Trophoblast cell (in vitro differentiated cells and primary cell): ENCODE results near the gene TPI1.

ENCODE experiments used
- DNase-seq, 2 donors: peaks; one replicate each; pipeline ENCODE4 v3.0.0-alpha.2; 2016
- H2AFZ ChIP-seq: 2 replicates; pipeline ENCODE4 v1.6.1; 2013; ENCODE audit warnings: low read length, moderate library complexity, mild to moderate bottlenecking; ENCODE audit not compliant: insufficient read depth, poor library complexity
- H2AK5ac ChIP-seq: 2 replicates; pipeline ENCODE4 v1.6.1; 2013; ENCODE audit warnings: mild to moderate bottlenecking, low read length
- H2BK120ac ChIP-seq: 2 replicates; pipeline ENCODE4 v1.6.1; 2013; ENCODE audit warnings: low read length, mild to moderate bottlenecking, moderate library complexity; ENCODE audit not compliant: insufficient read depth, poor library complexity
- H2BK12ac ChIP-seq: 2 replicates; pipeline ENCODE4 v1.6.1; 2013; ENCODE audit warnings: mild to moderate bottlenecking, low read length, moderate library complexity
- H2BK5ac ChIP-seq: 2 replicates; pipeline ENCODE4 v1.6.1; 2013; ENCODE audit warnings: low read length, low read depth, moderate library complexity, mild to moderate bottlenecking; ENCODE audit not compliant: poor library complexity
- H3K14ac ChIP-seq: 2 replicates; pipeline ENCODE4 v1.6.1; 2013; ENCODE audit warnings: mild to moderate bottlenecking, low read length
- H3K18ac ChIP-seq: 2 replicates; pipeline ENCODE4 v1.6.1; 2013; ENCODE audit warnings: mild to moderate bottlenecking, low read length
- H3K23ac ChIP-seq: 2 replicates; pipeline ENCODE4 v1.6.1; 2013; ENCODE audit warnings: low read length
- H3K27ac ChIP-seq: 2 replicates; pipeline ENCODE4 v1.5.1; 2013; ENCODE audit warnings: low read depth, mild to moderate bottlenecking, inconsistent platforms, low read length, moderate library complexity
- H3K27me3 ChIP-seq: 2 replicates; pipeline ENCODE4 v1.6.1; 2013; ENCODE audit warnings: inconsistent platforms, mild to moderate bottlenecking, low read length, moderate library complexity; ENCODE audit not compliant: insufficient read depth
- H3K36me3 ChIP-seq, 2 experiments: 1 replicate in 1 of 2; 2 replicates in 1 of 2; pipeline ENCODE4 v1.6.1; 2013; ENCODE audit warnings: low read length in 2 of 2, mild to moderate bottlenecking in 2 of 2, moderate library complexity in 1 of 2; ENCODE audit not compliant: insufficient read depth in 2 of 2, control insufficient read depth in 1 of 2
- H3K4ac ChIP-seq: 2 replicates; pipeline ENCODE4 v1.6.1; 2013; ENCODE audit warnings: low read depth, mild to moderate bottlenecking, low read length, moderate library complexity
- H3K4me1 ChIP-seq, 2 experiments: 1 replicate in 1 of 2; 2 replicates in 1 of 2; pipeline ENCODE4 v1.6.1; 2013; ENCODE audit warnings: low read length in 2 of 2, mild to moderate bottlenecking in 2 of 2, moderate library complexity in 1 of 2; ENCODE audit not compliant: insufficient read depth in 2 of 2, control insufficient read depth in 1 of 2
- H3K4me2 ChIP-seq: 2 replicates; pipeline ENCODE4 v1.6.1; 2013; ENCODE audit warnings: inconsistent platforms, mild to moderate bottlenecking, low read length, moderate library complexity
- H3K4me3 ChIP-seq: 2 replicates; pipeline ENCODE4 v1.5.1; 2013; ENCODE audit warnings: mild to moderate bottlenecking, low read depth, low read length, inconsistent platforms
- H3K79me1 ChIP-seq: one replicate; pipeline ENCODE4 v1.6.1; 2013; ENCODE audit warnings: low read length
- H3K79me2 ChIP-seq: 2 replicates; pipeline ENCODE4 v1.6.1; 2013; ENCODE audit warnings: low read length, mild to moderate bottlenecking; ENCODE audit not compliant: control insufficient read depth, insufficient read depth, poor library complexity
- H3K9ac ChIP-seq: 2 replicates; pipeline ENCODE4 v1.6.1; 2013; ENCODE audit warnings: mild to moderate bottlenecking, low read length
- H3K9me3 ChIP-seq: 2 replicates; pipeline ENCODE4 v1.6.1; 2013; ENCODE audit warnings: low read depth, mild to moderate bottlenecking, control low read depth, inconsistent platforms, low read length; ENCODE audit not compliant: insufficient read depth
- H4K12ac ChIP-seq: 2 replicates; pipeline ENCODE4 v1.6.1; 2013; ENCODE audit warnings: low read depth, mild to moderate bottlenecking, low read length, moderate library complexity
- H4K8ac ChIP-seq: 2 replicates; pipeline ENCODE4 v1.6.1; 2013; ENCODE audit warnings: low read depth, mild to moderate bottlenecking, low read length, moderate library complexity
- H4K91ac ChIP-seq: one replicate; pipeline ENCODE4 v1.6.1; 2013; ENCODE audit warnings: low read depth, mild to moderate bottlenecking, low read length, moderate library complexity
- WGBS: extraction: QIAGEN DNeasy Blood & Tissue Kit; methylation state at CpG from one replicate; pipeline ENCODE4 v1.1.7; 2013; ENCODE audit warnings: missing lambda C conversion rate; ENCODE audit not compliant: insufficient read length, insufficient coverage; ENCODE audit errors: extremely low coverage; 5-methylcytosine and 5-hydroxymethylcytosine counted together

TPI1 gene

DNA sequence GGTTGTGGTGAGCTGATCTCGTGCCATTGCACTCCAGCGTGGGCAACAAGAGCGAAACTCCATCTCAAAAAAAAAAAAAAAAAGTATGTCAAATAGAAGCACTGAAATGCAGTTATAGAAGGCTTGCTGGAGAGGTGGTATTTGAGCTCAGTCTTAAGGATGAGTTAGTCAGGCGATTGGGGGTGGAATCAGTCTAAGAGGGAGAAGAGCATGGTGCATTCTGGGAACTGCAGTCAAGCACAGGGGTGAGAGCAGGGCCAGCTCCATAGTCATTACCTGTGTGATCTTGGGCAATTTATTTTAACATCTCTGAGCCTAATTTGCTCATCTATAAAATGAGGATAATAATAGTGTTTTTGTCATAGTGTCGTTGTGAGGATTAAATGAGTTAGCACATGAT lies 32.5 kb upstream of the TPI1 start:
- no peak overlapping the region for H2BK12ac ChIP-seq
- no peak overlapping the region for H3K4me3 ChIP-seq
- H3K9me3 ChIP-seq, result no peaks in the 10 kb centered on the region
- peaks cover 59 to 64% of the 10 kb centered on the region in 2 experiments for H3K36me3 ChIP-seq
- no peak overlapping the region for H2AFZ ChIP-seq
- H3K27ac ChIP-seq, result no peak overlapping the region
- no CpG with 5 or more reads among the region's 5 CpGs for WGBS
- H2BK120ac ChIP-seq, result no peak overlapping the region
- no peak overlapping the region for H3K14ac ChIP-seq
- no peaks in the 10 kb centered on the region for H3K79me2 ChIP-seq
- no peak overlapping the region for H3K9ac ChIP-seq
- no peak overlapping the region for H4K12ac ChIP-seq
- no peak overlapping the region for H4K91ac ChIP-seq
- no peaks in the 10 kb centered on the region for H3K27me3 ChIP-seq
- no peak overlapping the region for H2BK5ac ChIP-seq
- DNase-seq, result no peak
- H3K18ac ChIP-seq, result no peak overlapping the region
- H3K4me1 ChIP-seq, result no peaks in the 10 kb centered on the region
- no peak overlapping the region for H2AK5ac ChIP-seq
- no peak overlapping the region for H4K8ac ChIP-seq
- H3K79me1 ChIP-seq, result no peaks in the 10 kb centered on the region
- no peak overlapping the region for H3K4me2 ChIP-seq
- H3K4ac ChIP-seq, result no peak overlapping the region
- H3K23ac ChIP-seq, result no peak overlapping the region

GRCh38 chr12:6836851-6837250 lies 30.5 kb upstream of the TPI1 start:
- H3K18ac ChIP-seq, result no peak overlapping the region
- no peak overlapping the region for H3K4me3 ChIP-seq
- H4K8ac ChIP-seq, result no peak overlapping the region
- H3K36me3 ChIP-seq, result peaks cover 46 to 47% of the 10 kb centered on the region in 2 experiments
- H4K12ac ChIP-seq, result no peak overlapping the region
- H3K27ac ChIP-seq, result no peak overlapping the region
- H2BK12ac ChIP-seq, result no peak overlapping the region
- DNase-seq, result no peak
- H3K14ac ChIP-seq, result no peak overlapping the region
- no peak overlapping the region for H2BK120ac ChIP-seq
- no peaks in the 10 kb centered on the region for H3K27me3 ChIP-seq
- H2BK5ac ChIP-seq, result no peak overlapping the region
- no peaks in the 10 kb centered on the region for H3K4me1 ChIP-seq
- WGBS, result no CpG with 5 or more reads among the region's 16 CpGs
- H3K23ac ChIP-seq, result no peak overlapping the region
- no peak overlapping the region for H2AK5ac ChIP-seq
- no peak overlapping the region for H3K4me2 ChIP-seq
- H2AFZ ChIP-seq, result no peak overlapping the region
- no peaks in the 10 kb centered on the region for H3K79me2 ChIP-seq
- H3K79me1 ChIP-seq, result no peaks in the 10 kb centered on the region
- no peak overlapping the region for H3K9ac ChIP-seq
- no peak overlapping the region for H3K4ac ChIP-seq
- H3K9me3 ChIP-seq, result no peaks in the 10 kb centered on the region
- no peak overlapping the region for H4K91ac ChIP-seq

DNA sequence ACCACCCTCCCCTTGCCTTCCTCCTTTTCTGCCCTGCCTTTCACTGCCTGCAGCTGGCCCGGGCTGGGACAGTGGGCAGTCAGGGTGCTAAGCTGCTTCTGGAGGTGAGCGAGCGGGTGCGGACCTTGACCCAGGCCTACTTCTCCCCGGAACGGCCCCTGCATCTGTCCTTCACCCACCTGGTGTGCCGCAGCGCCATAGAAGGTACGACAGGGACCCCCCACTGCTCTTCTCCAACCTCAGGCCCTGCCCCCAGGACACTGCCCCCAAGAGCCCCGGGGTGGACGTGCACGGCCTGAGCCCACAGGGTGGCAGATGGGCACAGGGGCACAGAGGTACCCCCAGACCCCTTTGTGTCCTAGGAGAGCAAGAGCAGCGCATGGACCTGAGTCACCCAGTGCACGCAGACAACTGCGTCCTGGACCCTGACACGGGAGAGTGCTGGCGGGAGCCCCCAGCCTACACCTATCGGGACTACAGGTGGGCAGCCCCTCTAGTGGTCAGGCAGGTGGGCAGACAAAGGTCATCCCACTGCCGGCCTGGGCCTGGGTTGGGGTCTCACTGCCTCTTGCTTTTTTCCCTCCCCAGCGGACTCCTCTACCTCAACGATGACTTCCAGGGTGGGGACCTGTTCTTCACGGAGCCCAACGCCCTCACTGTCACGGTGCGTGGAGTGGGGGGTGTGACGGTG lies 29.8 kb upstream of the TPI1 start:
- H3K4ac ChIP-seq, result no peak overlapping the region
- no peak overlapping the region for H4K91ac ChIP-seq
- no peak overlapping the region for H3K4me2 ChIP-seq
- no peak overlapping the region for H2BK5ac ChIP-seq
- no peaks in the 10 kb centered on the region for H3K9me3 ChIP-seq
- H3K4me3 ChIP-seq, result no peak overlapping the region
- no peak overlapping the region for H3K27ac ChIP-seq
- no peak for DNase-seq
- no peak overlapping the region for H3K14ac ChIP-seq
- no peak overlapping the region for H2AK5ac ChIP-seq
- no peak overlapping the region for H3K18ac ChIP-seq
- no peaks in the 10 kb centered on the region for H3K79me2 ChIP-seq
- no peak overlapping the region for H3K23ac ChIP-seq
- H3K9ac ChIP-seq, result no peak overlapping the region
- H2AFZ ChIP-seq, result no peak overlapping the region
- no peaks in the 10 kb centered on the region for H3K27me3 ChIP-seq
- no peaks in the 10 kb centered on the region for H3K4me1 ChIP-seq
- WGBS, result no CpG with 5 or more reads among the region's 26 CpGs
- H4K12ac ChIP-seq, result no peak overlapping the region
- no peak overlapping the region for H2BK12ac ChIP-seq
- no peaks in the 10 kb centered on the region for H3K79me1 ChIP-seq
- no peak overlapping the region for H4K8ac ChIP-seq
- peaks cover 43% of the 10 kb centered on the region in 2 experiments for H3K36me3 ChIP-seq
- no peak overlapping the region for H2BK120ac ChIP-seq

- no peak overlapping the region for H2AK5ac ChIP-seq
- no peak overlapping the region for H3K4ac ChIP-seq
- H3K4me3 ChIP-seq, result no peak overlapping the region
- H3K36me3 ChIP-seq, result peaks cover 37 to 46% of the 10 kb centered on the region in 2 experiments
- H4K12ac ChIP-seq, result no peak overlapping the region
- no peak overlapping the region for H4K8ac ChIP-seq
- H2AFZ ChIP-seq, result no peak overlapping the region
- no peak overlapping the region for H3K4me2 ChIP-seq
- H2BK120ac ChIP-seq, result no peak overlapping the region
- DNase-seq, result no peak
- no peaks in the 10 kb centered on the region for H3K4me1 ChIP-seq
- no peak overlapping the region for H3K18ac ChIP-seq
- H3K14ac ChIP-seq, result no peak overlapping the region
- H3K9ac ChIP-seq, result no peak overlapping the region
- no peak overlapping the region for H3K23ac ChIP-seq
- no peak overlapping the region for H2BK5ac ChIP-seq
- H4K91ac ChIP-seq, result no peak overlapping the region
- H3K27ac ChIP-seq, result no peak overlapping the region
- no CpG with 5 or more reads among the region's 16 CpGs for WGBS
- H3K79me2 ChIP-seq, result no peaks in the 10 kb centered on the region
- no peaks in the 10 kb centered on the region for H3K9me3 ChIP-seq
- H3K27me3 ChIP-seq, result no peaks in the 10 kb centered on the region
- no peaks in the 10 kb centered on the region for H3K79me1 ChIP-seq
- no peak overlapping the region for H2BK12ac ChIP-seq
Measured at GRCh38 chr12:6838854-6839253, 28.5 kb upstream of the TPI1 start.
